Caco-2 (cell line): ENCODE results near the gene INHBC. TPM values are rescaled to one million over a fixed set of nuclear protein-coding genes. Genes with fewer than 3 reads are reported as not detected.

Experiments
- BruUV-seq: library from RNA; stranded (reverse); fragments of 400-500 nt; replicated peaks from 2 replicates; lab custom pipeline; 2021; lab: Mats Ljungman, UMichigan
- CTCF ChIA-PET: fragments of 300-600 bp; sonication (Branson Sonifier 250); formaldehyde crosslinking; loops from one replicate; lab custom pipeline; 2022; ENCODE audit warnings: antibody characterized with exemption; lab: Charles Lee
- POLR2A ChIA-PET: fragments of 300-600 bp; sonication (Branson Sonifier 250); formaldehyde crosslinking; loops from one replicate; lab custom pipeline; 2022; ENCODE audit warnings: antibody characterized with exemption; lab: Charles Lee
- DNase-seq, 2 experiments: peaks; one replicate each; pipeline versions ENCODE4 v3.0.0 to v3.0.0-alpha.2; 2020 to 2022
- H3K27me3 ChIP-seq: replicated peaks from 2 replicates; pipeline ENCODE4 v1.6.0; 2011; ENCODE audit warnings: low read length; ENCODE audit not compliant: control insufficient read depth, insufficient read depth
- H3K36me3 ChIP-seq: 2 replicates; pipeline ENCODE4 v1.5.1; 2011; ENCODE audit warnings: low read length; ENCODE audit not compliant: control insufficient read depth, insufficient read depth
- H3K4me1 ChIP-seq: fragments of 250-450 bp; sonication (Bioruptor Pico); 2 replicates; pipeline ENCODE4 v1.5.1; 2020; ENCODE audit warnings: mild to moderate bottlenecking
- H3K4me3 ChIP-seq: 2 replicates; pipeline ENCODE4 v1.5.1; 2011; ENCODE audit warnings: low read depth, mild to moderate bottlenecking, control low read depth, low read length
- H3K9me3 ChIP-seq: fragments of 250-450 bp; sonication (Bioruptor Pico); 2 replicates; pipeline ENCODE4 v1.5.1; 2020; ENCODE audit warnings: mild to moderate bottlenecking, moderate library complexity
- H3K27ac Mint-ChIP-seq: one replicate; pipeline ENCODE4 v1.8.0; 2022; ENCODE audit warnings: mixed read lengths; ENCODE audit not compliant: unreplicated experiment
- H3K27me3 Mint-ChIP-seq: one replicate; pipeline ENCODE4 v1.8.0; 2022; ENCODE audit warnings: mixed read lengths; ENCODE audit not compliant: insufficient read depth, unreplicated experiment
- H3K36me3 Mint-ChIP-seq: one replicate; pipeline ENCODE4 v1.8.0; 2022; ENCODE audit warnings: mild to moderate bottlenecking, mixed read lengths; ENCODE audit not compliant: insufficient read depth, unreplicated experiment
- H3K4me1 Mint-ChIP-seq: one replicate; pipeline ENCODE4 v1.8.0; 2022; ENCODE audit warnings: low read depth, mixed read lengths; ENCODE audit not compliant: unreplicated experiment
- H3K4me3 Mint-ChIP-seq: one replicate; pipeline ENCODE4 v1.8.0; 2022; ENCODE audit warnings: mild to moderate bottlenecking, moderate library complexity, mixed read lengths; ENCODE audit not compliant: unreplicated experiment
- H3K9me3 Mint-ChIP-seq: one replicate; pipeline ENCODE4 v1.8.0; 2022; ENCODE audit warnings: mixed read lengths; ENCODE audit not compliant: unreplicated experiment
- CTCF ChIP-seq, 2 experiments: fragments of 200-600 bp in 1 of 2; IDR thresholded peaks; 1 replicate in 1 of 2; 2 replicates in 1 of 2; pipeline versions ENCODE4 v1.5.1 to v1.8.0; 2011 to 2022; ENCODE audit warnings: antibody characterized with exemption in 1 of 2, control low read depth in 1 of 2, inconsistent platforms in 1 of 2, low read depth in 1 of 2, low read length in 1 of 2, mild to moderate bottlenecking in 1 of 2, moderate library complexity in 1 of 2; ENCODE audit not compliant: insufficient read depth in 1 of 2, severe bottlenecking in 1 of 2, unreplicated experiment in 1 of 2
- intact Hi-C: fragments of 100-400 bp; cut with micrococcal nuclease; formaldehyde crosslinking; loops from one replicate; pipeline ENCODE4 v1.10.0; 2022; ENCODE audit not compliant: unreplicated experiment
- total RNA-seq: library from RNA; stranded (reverse); gene quantifications from 2 replicates; pipeline ENCODE4 v1.2.3, GENCODE V29; 2022

The INHBC gene
- total RNA-seq, 1 experiment from 2014 or later = not detected

- Histone ChIP-seq H3K4me3 (no peak overlapping the region), H3K9me3 (no peaks in the 10 kb centered on the region), H3K4me1 (peaks cover 28% of the 10 kb centered on the region), H3K27me3 (no peaks in the 10 kb centered on the region), H3K36me3 (no peaks in the 10 kb centered on the region)
- no peak for DNase-seq
- Mint-ChIP-seq H3K27me3 (no peaks in the 10 kb centered on the region), H3K36me3 (no peaks in the 10 kb centered on the region), H3K9me3 (no peaks in the 10 kb centered on the region), H3K27ac (no peak overlapping the region), H3K4me1 (peaks cover 6% of the 10 kb centered on the region), H3K4me3 (no peak overlapping the region)
- ChIA-PET POLR2A (no interaction called here), CTCF (no interaction called here)
- no TSS peak for BruUV-seq
- intact Hi-C loops = no loop called here
- TF ChIP-seq CTCF (IDR thresholded peaks at IDR 0.05; ENCODE audit: insufficient read depth in 1 of 2, low read depth in 1 of 2, low read length in 1 of 2, severe bottlenecking in 1 of 2, unreplicated experiment in 1 of 2) = no peak
These were observed 15.5 kb downstream of the INHBC start for GRCh38 chr12:57450057-57450456.

- no peaks in the 10 kb centered on the region for H3K36me3 ChIP-seq
- H3K4me3 ChIP-seq = no peak overlapping the region
- no peaks in the 10 kb centered on the region for H3K27me3 Mint-ChIP-seq
- ChIA-PET POLR2A (no interaction called here), CTCF (interaction anchor here (1.0 to 4.5 kb wide), 5 partner anchors 14 to 208 kb away, joined by 3 to 138 read pairs (median 7); no protein-coding TSS in a partner anchor)
- TF ChIP-seq CTCF (IDR thresholded peaks at IDR 0.05; ENCODE audit: insufficient read depth in 1 of 2, low read depth in 1 of 2, low read length in 1 of 2, severe bottlenecking in 1 of 2, unreplicated experiment in 1 of 2) = no peak
- intact Hi-C loops = no loop called here
- peaks cover 16% of the 10 kb centered on the region for H3K4me1 Mint-ChIP-seq
- H3K36me3 Mint-ChIP-seq = peaks cover 7% of the 10 kb centered on the region
- H3K27ac Mint-ChIP-seq = no peak overlapping the region
- DNase-seq = no peak
- H3K4me1 ChIP-seq = peaks cover 35% of the 10 kb centered on the region
- H3K4me3 Mint-ChIP-seq = no peak overlapping the region
- H3K9me3 Mint-ChIP-seq = no peaks in the 10 kb centered on the region
- H3K9me3 ChIP-seq = no peaks in the 10 kb centered on the region
- BruUV-seq = no TSS peak
- H3K27me3 ChIP-seq = no peaks in the 10 kb centered on the region
These were observed 16.7 kb downstream of the INHBC start for GRCh38 chr12:57451233-57451778.

GRCh38 chr12:57452181-57452936, 17.8 kb downstream of the INHBC start:
- no peak for DNase-seq
- TF ChIP-seq CTCF (IDR thresholded peaks at IDR 0.05; ENCODE audit: insufficient read depth in 1 of 2, low read depth in 1 of 2, low read length in 1 of 2, severe bottlenecking in 1 of 2, unreplicated experiment in 1 of 2) = no peak
- Mint-ChIP-seq H3K9me3 (no peaks in the 10 kb centered on the region), H3K36me3 (peaks cover 7% of the 10 kb centered on the region), H3K4me3 (no peak overlapping the region), H3K27me3 (no peaks in the 10 kb centered on the region), H3K4me1 (peaks cover 22% of the 10 kb centered on the region), H3K27ac (no peak overlapping the region)
- Histone ChIP-seq H3K9me3 (no peaks in the 10 kb centered on the region), H3K27me3 (no peaks in the 10 kb centered on the region), H3K36me3 (no peaks in the 10 kb centered on the region), H3K4me1 (peaks cover 35% of the 10 kb centered on the region), H3K4me3 (no peak overlapping the region)
- POLR2A ChIA-PET = interaction anchor here (0.5 to 1.3 kb wide), 3 partner anchors 22 to 209 kb away, joined by 3 to 6 read pairs (median 4); no protein-coding TSS in a partner anchor
- CTCF ChIA-PET = interaction anchor here (0.5 to 4.5 kb wide), 26 partner anchors 9 to 1623 kb away, joined by 3 to 138 read pairs (median 4); partner anchors contain the start of genes DNAJC14 and INHBC
- no TSS peak for BruUV-seq
- intact Hi-C loops = no loop called here
